HEK293 (cell line): ENCODE data around the gene PTPRN2.

Experiments
- CTCF ChIA-PET: fragments of 350-600 bp; formaldehyde crosslinking; extraction: SDS; loops from one replicate; lab custom pipeline; 2021; ENCODE audit warnings: antibody characterized with exemption; lab: Yijun Ruan, JAX
- POLR2A ChIA-PET: fragments of 300-600 bp; formaldehyde crosslinking; extraction: SDS; loops from one replicate; lab custom pipeline; 2020; ENCODE audit warnings: antibody characterized with exemption, inconsistent platforms; lab: Yijun Ruan, JAX
- H3K27ac ChIP-seq: fragments of 200-500 bp; sonication (Bioruptor generic); 2 replicates; pipeline ENCODE4 v1.5.1; 2014; ENCODE audit warnings: low read depth, low read length, control low read depth, inconsistent platforms; ENCODE audit errors: extremely low read depth
- H3K36me3 ChIP-seq, 2 experiments: fragments of 200-500 bp in 1 of 2; sonication (Bioruptor generic) in 1 of 2; 1 replicate in 1 of 2; 2 replicates in 1 of 2; pipeline ENCODE4 v1.5.1; 2014 to 2017; ENCODE audit warnings: inconsistent platforms in 2 of 2, low read length in 2 of 2; ENCODE audit not compliant: control insufficient read depth in 2 of 2, insufficient read depth in 1 of 2
- H3K4me1 ChIP-seq: fragments of 200-500 bp; sonication (Bioruptor generic); 2 replicates; pipeline ENCODE4 v1.5.1; 2014; ENCODE audit warnings: mild to moderate bottlenecking, low read length, inconsistent platforms; ENCODE audit not compliant: control insufficient read depth, insufficient read depth
- H3K4me3 ChIP-seq: 2 replicates; pipeline ENCODE4 v1.5.1; 2011; ENCODE audit warnings: low read depth, mild to moderate bottlenecking, control low read depth, low read length, moderate library complexity
- H3K9me3 ChIP-seq: fragments of 200-500 bp; sonication (Bioruptor generic); 2 replicates; pipeline ENCODE4 v1.5.1; 2014; ENCODE audit warnings: low read depth, low read length, inconsistent platforms; ENCODE audit not compliant: control insufficient read depth, insufficient read depth
- GLI4 ChIP-seq: fragments of 450-650 bp; formaldehyde crosslinking; IDR thresholded peaks from 2 replicates; pipeline ENCODE4 v1.5.1; 2016; ENCODE audit warnings: missing biosample characterization, missing genetic modification characterization
- GLIS2 ChIP-seq: fragments of 450-650 bp; formaldehyde crosslinking; IDR thresholded peaks from 2 replicates; pipeline ENCODE4 v1.5.1; 2016; ENCODE audit warnings: missing biosample characterization, missing genetic modification characterization
- KLF9 ChIP-seq: fragments of 450-650 bp; formaldehyde crosslinking; IDR thresholded peaks from 2 replicates; pipeline ENCODE4 v1.5.1; 2016; ENCODE audit warnings: missing biosample characterization, missing genetic modification characterization, low read depth
- MEIS1 ChIP-seq: sonication (generic); formaldehyde crosslinking; IDR thresholded peaks from 2 replicates; pipeline ENCODE4 v1.8.1; 2022; ENCODE audit warnings: missing genetic modification reagents, mild to moderate bottlenecking, borderline replicate concordance
- OSR2 ChIP-seq: fragments of 450-650 bp; formaldehyde crosslinking; IDR thresholded peaks from 2 replicates; pipeline ENCODE4 v1.5.1; 2016; ENCODE audit warnings: missing biosample characterization, missing genetic modification characterization
- REST ChIP-seq: fragments of 450-650 bp; formaldehyde crosslinking; IDR thresholded peaks from 2 replicates; pipeline ENCODE4 v1.5.1; 2016; ENCODE audit warnings: missing biosample characterization, missing genetic modification characterization
- SCRT2 ChIP-seq: fragments of 450-650 bp; formaldehyde crosslinking; IDR thresholded peaks from 2 replicates; pipeline ENCODE4 v1.5.1; 2016; ENCODE audit warnings: missing biosample characterization, missing genetic modification characterization
- ZNF121 ChIP-seq: fragments of 450-650 bp; formaldehyde crosslinking; IDR thresholded peaks from 2 replicates; pipeline ENCODE4 v1.5.1; 2016; ENCODE audit warnings: missing biosample characterization, missing genetic modification characterization
- ZNF155 ChIP-seq: fragments of 450-650 bp; formaldehyde crosslinking; IDR thresholded peaks from 2 replicates; pipeline ENCODE4 v1.5.1; 2016; ENCODE audit warnings: missing biosample characterization, missing genetic modification characterization
- ZNF211 ChIP-seq: fragments of 450-650 bp; formaldehyde crosslinking; IDR thresholded peaks from 2 replicates; pipeline ENCODE4 v1.5.1; 2016; ENCODE audit warnings: low read depth, missing biosample characterization, missing genetic modification characterization
- ZNF311 ChIP-seq: fragments of 450-650 bp; formaldehyde crosslinking; IDR thresholded peaks from 2 replicates; pipeline ENCODE4 v1.5.1; 2017; ENCODE audit warnings: missing biosample characterization, missing genetic modification characterization, borderline replicate concordance
- ZNF513 ChIP-seq: fragments of 450-650 bp; IDR thresholded peaks from 2 replicates; pipeline ENCODE4 v1.5.1; 2018; ENCODE audit warnings: missing biosample characterization, missing genetic modification characterization
- ZNF600 ChIP-seq: fragments of 450-650 bp; formaldehyde crosslinking; IDR thresholded peaks from 2 replicates; pipeline ENCODE4 v1.5.1; 2016; ENCODE audit warnings: missing biosample characterization, missing genetic modification characterization
- ZNF658 ChIP-seq: fragments of 450-650 bp; formaldehyde crosslinking; IDR thresholded peaks from 2 replicates; pipeline ENCODE4; 2016; ENCODE audit warnings: missing biosample characterization, missing genetic modification characterization
- ZNF677 ChIP-seq: fragments of 450-650 bp; IDR thresholded peaks from 2 replicates; pipeline ENCODE4 v1.5.0; 2018; ENCODE audit warnings: missing biosample characterization, mild to moderate bottlenecking, missing genetic modification characterization, moderate library complexity
- ZNF776 ChIP-seq: fragments of 450-650 bp; formaldehyde crosslinking; IDR thresholded peaks from 2 replicates; pipeline ENCODE4 v1.5.0; 2017; ENCODE audit warnings: missing biosample characterization, missing genetic modification characterization, borderline replicate concordance
- ZNF791 ChIP-seq: fragments of 450-650 bp; formaldehyde crosslinking; IDR thresholded peaks from 2 replicates; pipeline ENCODE4 v1.5.1; 2016; ENCODE audit warnings: missing biosample characterization, missing genetic modification characterization

PTPRN2 gene

GRCh38 chr7:158362912-158363905 lies 224.4 kb downstream of the PTPRN2 start:
- Histone ChIP-seq H3K36me3 (no peaks in the 10 kb centered on the region), H3K4me1 (no peaks in the 10 kb centered on the region), H3K4me3 (no peak overlapping the region), H3K27ac (no peak overlapping the region), H3K9me3 (no peaks in the 10 kb centered on the region)
- ChIA-PET CTCF (no interaction called here), POLR2A (interaction anchor here (0.6 kb wide), 1 partner anchor 942 kb away, joined by 3 read pairs; no protein-coding TSS in a partner anchor)
- no peak for TF ChIP-seq KLF9
- peak; percentile 96 for TF ChIP-seq REST (tag by site-specific recombination)

- no peaks in the 10 kb centered on the region for H3K36me3 ChIP-seq
- H3K27ac ChIP-seq: no peak overlapping the region
- TF ChIP-seq GLI4 (no peak), ZNF658 (no peak), ZNF677 (tag by site-specific recombination) (no peak), ZNF776 (tag by site-specific recombination) (no peak), ZNF311 (tag by site-specific recombination) (no peak), ZNF155 (no peak), GLIS2 (tag by site-specific recombination) (no peak), OSR2 (tag by site-specific recombination) (no peak), ZNF791 (tag by site-specific recombination) (no peak), ZNF513 (no peak), ZNF600 (tag by site-specific recombination) (no peak), ZNF211 (no peak), SCRT2 (tag by site-specific recombination) (no peak), MEIS1 (no peak), ZNF121 (tag by site-specific recombination) (no peak)
- TF ChIP-seq, all 188 proteins: peak for 0
- POLR2A ChIA-PET: no interaction called here
- Histone ChIP-seq H3K9me3 (no peaks in the 10 kb centered on the region), H3K4me3 (no peak overlapping the region), H3K4me1 (no peaks in the 10 kb centered on the region)
- CTCF ChIA-PET: interaction anchor here (0.7 kb wide), 1 partner anchor 619 kb away, joined by 3 read pairs; no protein-coding TSS in a partner anchor
Observed at GRCh38 chr7:158362001-158362400, 225.6 kb downstream of the PTPRN2 start.
